ENCODE results near the gene DHX40.
A peak's percentile ranks its signal among the peaks of the same experiment; 100 is the strongest.
"Not testable (repeated sequence)": the region's sequence is repeated elsewhere in the genome, so short reads cannot be mapped to it uniquely, and the experiment has no call there.

DHX40 gene

GRCh38 chr17:59634632-59635541, 69.5 kb downstream of the DHX40 start:
- peaks cover 4% of the 10 kb centered on the region for H3K36me3 Mint-ChIP-seq
- peaks cover 66% of the 10 kb centered on the region for H3K4me1 Mint-ChIP-seq
- H3K4me3 Mint-ChIP-seq: no peak overlapping the region
- H3K27me3 Mint-ChIP-seq: no peaks in the 10 kb centered on the region
- no peak overlapping the region for H3K27ac Mint-ChIP-seq
- H3K9me3 Mint-ChIP-seq: no peaks in the 10 kb centered on the region

DNA sequence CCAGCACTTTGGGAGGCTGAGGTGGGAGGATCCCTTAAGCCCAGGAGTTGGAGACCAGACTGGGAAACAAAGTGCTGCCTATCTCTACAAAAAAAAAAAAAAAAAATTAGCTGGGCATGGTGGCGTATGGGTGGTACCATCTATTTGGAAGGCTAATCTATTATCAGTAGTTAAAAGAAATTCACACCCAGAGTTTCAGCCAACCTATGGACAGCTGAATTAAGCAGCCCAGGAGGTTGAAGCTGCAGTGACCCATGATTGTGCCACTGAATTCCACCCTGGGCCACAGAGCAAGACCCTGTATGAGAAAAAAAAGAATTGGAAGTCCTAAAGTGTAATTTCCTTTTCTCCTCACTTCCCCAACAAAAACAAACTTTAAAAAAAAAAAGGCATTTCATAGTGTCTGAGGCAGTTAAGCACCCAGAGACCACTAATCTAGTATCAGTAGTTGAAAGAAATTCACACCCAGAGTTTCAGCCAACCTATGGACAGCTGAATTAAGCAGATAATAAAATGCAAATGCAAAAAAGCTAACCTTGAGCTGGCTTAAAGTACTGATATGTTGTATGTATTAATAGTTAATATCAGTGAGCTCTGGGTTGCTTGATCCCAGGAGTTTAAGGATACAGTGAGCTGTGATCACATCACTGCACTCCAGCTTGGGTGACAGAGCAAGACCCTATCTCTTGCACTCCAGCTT, 72.4 kb downstream of the DHX40 start:
- Mint-ChIP-seq H3K27ac (no peak overlapping the region), H3K4me3 (no peak overlapping the region), H3K4me1 (peaks cover 67% of the 10 kb centered on the region), H3K36me3 (no peaks in the 10 kb centered on the region), H3K27me3 (no peaks in the 10 kb centered on the region), H3K9me3 (no peaks in the 10 kb centered on the region)

DNA sequence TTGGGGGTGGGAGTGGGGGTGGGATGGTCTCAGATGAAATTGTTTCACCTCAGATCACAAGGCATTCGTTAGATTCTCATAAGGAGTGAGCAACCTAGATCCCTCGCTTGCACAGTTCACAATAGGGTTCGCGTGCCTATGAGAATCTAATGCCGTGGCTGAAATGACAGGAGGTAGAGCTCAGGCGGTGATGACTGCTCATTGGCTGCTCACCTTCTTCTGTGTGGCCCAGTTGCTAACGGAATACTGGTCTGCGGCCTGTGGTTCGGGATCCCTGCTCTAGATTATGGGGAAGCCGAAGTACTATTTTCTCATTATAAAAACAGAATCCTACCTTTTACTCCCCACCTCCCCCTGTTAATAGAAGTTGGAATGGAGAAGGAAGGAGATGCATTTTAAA, 73.1 kb downstream of the DHX40 start:
- Mint-ChIP-seq H3K4me1 (peaks cover 67% of the 10 kb centered on the region), H3K4me3 (no peak overlapping the region), H3K27ac (no peak overlapping the region)

DNA sequence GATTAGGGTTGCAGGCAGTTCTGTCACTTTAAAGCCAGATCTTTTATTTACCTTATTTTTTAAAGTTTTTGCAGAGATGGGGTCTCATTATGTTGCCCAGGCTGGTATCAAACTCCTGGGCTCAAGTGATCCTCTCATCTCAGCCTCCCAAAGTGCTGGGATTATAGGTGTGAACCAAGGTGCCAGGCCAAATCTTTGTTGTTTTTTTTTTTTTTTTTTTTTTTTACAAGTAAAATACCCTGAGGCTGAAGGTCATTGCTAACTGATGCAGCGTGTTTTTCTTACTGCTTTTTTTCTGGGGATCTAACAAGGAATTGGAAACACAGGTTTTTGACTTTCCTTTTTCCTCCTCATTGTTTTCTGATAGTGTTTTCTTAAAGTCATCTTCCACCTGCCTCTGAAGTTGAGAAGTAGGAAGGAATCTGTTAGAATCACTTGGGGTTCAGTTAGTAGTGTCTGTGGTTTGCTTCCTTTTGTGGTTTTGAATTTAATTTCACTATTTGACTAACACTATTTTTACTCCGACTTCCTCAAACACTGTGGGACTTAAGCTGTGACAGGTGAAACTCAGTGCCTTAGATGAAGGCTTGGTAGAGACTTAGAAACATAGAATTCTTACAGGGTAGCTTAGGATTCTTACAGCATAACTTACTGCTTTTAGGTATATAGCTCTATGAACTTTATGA, 76.5 kb downstream of the DHX40 start:
- Mint-ChIP-seq H3K4me3 (peak overlapping the region; percentile 74), H3K9me3 (no peaks in the 10 kb centered on the region), H3K27me3 (no peaks in the 10 kb centered on the region), H3K4me1 (peaks cover 57% of the 10 kb centered on the region), H3K36me3 (peaks cover 3% of the 10 kb centered on the region), H3K27ac (peak overlapping the region; percentile 10)

More for the DNA sequence above, 73.1 kb downstream of the DHX40 start:
- H3K9me3 Mint-ChIP-seq: no peaks in the 10 kb centered on the region
- no peaks in the 10 kb centered on the region for H3K36me3 Mint-ChIP-seq
- H3K27me3 Mint-ChIP-seq: no peaks in the 10 kb centered on the region

DNA sequence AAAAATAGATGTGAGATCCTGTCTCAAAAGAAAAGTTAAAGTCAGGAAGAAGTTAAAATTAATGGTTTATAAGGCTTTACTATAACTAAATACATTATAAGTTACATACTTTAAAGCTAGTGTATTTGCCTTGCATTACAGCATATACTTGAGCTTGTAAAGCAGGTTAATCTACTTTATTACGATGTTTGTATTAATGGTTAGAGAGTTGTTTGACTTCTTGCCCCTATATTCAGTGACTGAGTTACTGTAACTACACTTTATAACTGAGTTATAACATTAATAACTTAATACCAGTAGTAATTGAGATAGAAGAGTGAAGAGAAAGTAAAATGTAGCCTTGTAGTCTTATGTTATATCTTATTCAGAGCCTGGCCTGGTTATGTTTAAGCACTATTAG, 77.2 kb downstream of the DHX40 start:
- H3K36me3 Mint-ChIP-seq: peaks cover 6% of the 10 kb centered on the region
- peak overlapping the region; percentile 74 for H3K4me3 Mint-ChIP-seq
- H3K27ac Mint-ChIP-seq: peak overlapping the region; percentile 69
- H3K4me1 Mint-ChIP-seq: peaks cover 60% of the 10 kb centered on the region
- no peaks in the 10 kb centered on the region for H3K27me3 Mint-ChIP-seq
- H3K9me3 Mint-ChIP-seq: no peaks in the 10 kb centered on the region

- H3K4me1 Mint-ChIP-seq: peaks cover 61% of the 10 kb centered on the region
These were observed 78.0 kb downstream of the DHX40 start for GRCh38 chr17:59643159-59644140.

GRCh38 chr17:59647288-59647687, 81.9 kb downstream of the DHX40 start:
- H3K4me1 Mint-ChIP-seq: peaks cover 69% of the 10 kb centered on the region
- peaks cover 23% of the 10 kb centered on the region for H3K36me3 Mint-ChIP-seq
- H3K27ac Mint-ChIP-seq: no peak overlapping the region
- H3K27me3 Mint-ChIP-seq: no peaks in the 10 kb centered on the region
- H3K9me3 Mint-ChIP-seq: no peaks in the 10 kb centered on the region
- no peak overlapping the region for H3K4me3 Mint-ChIP-seq

More at GRCh38 chr17:59643159-59644140, 78.0 kb downstream of the DHX40 start:
- Mint-ChIP-seq H3K27ac (peak overlapping the region; percentile 69), H3K27me3 (no peaks in the 10 kb centered on the region), H3K4me3 (no peak overlapping the region), H3K9me3 (no peaks in the 10 kb centered on the region), H3K36me3 (peaks cover 10% of the 10 kb centered on the region)

DNA sequence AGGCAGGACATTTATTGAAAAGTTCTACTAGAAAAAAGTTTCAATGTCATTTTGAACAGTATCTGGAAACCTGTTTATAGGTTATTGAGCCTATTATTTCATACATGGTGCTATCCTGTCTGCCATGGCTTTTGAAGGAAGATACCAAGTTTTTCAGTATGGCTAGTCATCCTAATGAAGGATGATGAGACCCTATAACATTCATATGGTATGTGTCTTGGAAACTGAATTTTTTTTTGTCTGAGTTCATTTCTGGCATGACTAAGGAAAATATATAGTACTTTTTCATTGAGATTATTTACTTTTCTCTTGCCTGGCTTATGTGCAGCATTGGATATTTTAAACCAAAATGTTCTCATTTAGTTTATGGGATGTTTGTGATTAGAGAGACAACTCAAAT, 84.5 kb downstream of the DHX40 start:
- H3K27ac Mint-ChIP-seq: no peak overlapping the region
- H3K27me3 Mint-ChIP-seq: no peaks in the 10 kb centered on the region
- H3K9me3 Mint-ChIP-seq: no peaks in the 10 kb centered on the region
- H3K4me3 Mint-ChIP-seq: no peak overlapping the region
- H3K4me1 Mint-ChIP-seq: peaks cover 53% of the 10 kb centered on the region
- H3K36me3 Mint-ChIP-seq: peaks cover 29% of the 10 kb centered on the region

DNA sequence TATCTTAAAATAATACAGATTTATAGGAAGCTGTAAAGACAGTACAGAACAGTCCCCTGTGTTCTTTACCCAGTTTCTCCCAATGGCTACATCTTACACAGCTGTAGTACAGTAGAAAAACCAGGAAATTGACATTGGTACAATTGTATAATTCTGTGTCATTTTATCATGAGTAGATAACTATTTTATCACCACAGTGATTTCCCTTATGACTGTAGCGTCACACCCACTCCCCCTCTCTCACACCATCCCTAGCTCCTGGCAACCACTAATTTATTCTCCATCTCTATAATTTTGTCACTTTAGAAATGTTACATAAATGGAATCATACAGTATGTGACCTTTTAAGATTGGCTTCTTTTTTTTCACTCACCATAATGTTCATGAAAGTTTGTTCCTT, 85.2 kb downstream of the DHX40 start:
- no peaks in the 10 kb centered on the region for H3K9me3 Mint-ChIP-seq
- H3K4me1 Mint-ChIP-seq: peaks cover 53% of the 10 kb centered on the region
- H3K27ac Mint-ChIP-seq: no peak overlapping the region
- peaks cover 30% of the 10 kb centered on the region for H3K36me3 Mint-ChIP-seq
- no peaks in the 10 kb centered on the region for H3K27me3 Mint-ChIP-seq
- H3K4me3 Mint-ChIP-seq: no peak overlapping the region

- Mint-ChIP-seq H3K9me3 (no peaks in the 10 kb centered on the region), H3K27me3 (no peaks in the 10 kb centered on the region), H3K4me1 (peaks cover 53% of the 10 kb centered on the region), H3K27ac (no peak overlapping the region), H3K36me3 (peaks cover 31% of the 10 kb centered on the region), H3K4me3 (no peak overlapping the region)
These were observed 85.9 kb downstream of the DHX40 start for GRCh38 chr17:59651346-59651745.

DNA sequence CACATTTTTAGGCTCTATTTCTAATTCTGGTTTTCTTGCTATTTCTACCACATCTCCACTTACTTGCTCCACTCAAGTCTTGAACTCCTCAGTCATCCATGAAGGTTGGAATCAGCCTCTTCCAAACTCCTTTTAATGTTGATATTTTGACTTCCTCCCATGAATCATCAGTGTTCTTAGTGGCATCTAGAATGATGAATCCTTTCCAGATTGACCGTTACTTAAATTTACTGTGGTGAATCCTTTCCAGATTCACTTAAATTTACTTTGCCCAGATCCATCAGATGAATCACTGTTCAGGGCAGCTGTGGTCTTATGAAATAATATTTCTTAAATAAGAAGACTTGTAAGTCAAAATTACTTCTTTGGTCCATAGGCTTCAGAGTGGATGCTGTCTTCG, 86.7 kb downstream of the DHX40 start:
- Mint-ChIP-seq H3K27ac (peak overlapping the region; percentile 10), H3K4me1 (peaks cover 48% of the 10 kb centered on the region), H3K4me3 (no peak overlapping the region), H3K27me3 (no peaks in the 10 kb centered on the region), H3K36me3 (peaks cover 31% of the 10 kb centered on the region), H3K9me3 (no peaks in the 10 kb centered on the region)

GRCh38 chr17:59656624-59657023, 91.2 kb downstream of the DHX40 start:
- not testable (repeated sequence) for H3K4me3 Mint-ChIP-seq, H3K27ac Mint-ChIP-seq, H3K9me3 Mint-ChIP-seq, H3K27me3 Mint-ChIP-seq
- Mint-ChIP-seq H3K36me3 (peaks cover 23% of the 10 kb centered on the region), H3K4me1 (peaks cover 13% of the 10 kb centered on the region)

All from activated naive CD4-positive, alpha-beta T cell treated with anti-CD3 and anti-CD28 coated beads, Interleukin-2, amount 50 U/mL, for 24 hours (primary cell).